Left kidney (tissue), 2 donors: Measurements from ENCODE around the gene RCAN3. TPM values are rescaled to one million over a fixed set of nuclear protein-coding genes. Genes with fewer than 3 reads are reported as not detected.
"Not testable (repeated sequence)": the region's sequence is repeated elsewhere in the genome, so short reads cannot be mapped to it uniquely, and the experiment has no call there.

ENCODE experiments used
- DNase-seq: peaks from one replicate; pipeline ENCODE4 v3.0.0-alpha.2; 2013
- polyA plus RNA-seq: library from polyadenylated mRNA; unstranded; fragments of 120-200 nt; gene quantifications from one replicate; pipeline ENCODE4 v1.2.1, GENCODE V29; 2013; ENCODE audit not compliant: insufficient read length

Gene RCAN3
- polyA plus RNA-seq, 1 donor, result 10.3 TPM

DNA sequence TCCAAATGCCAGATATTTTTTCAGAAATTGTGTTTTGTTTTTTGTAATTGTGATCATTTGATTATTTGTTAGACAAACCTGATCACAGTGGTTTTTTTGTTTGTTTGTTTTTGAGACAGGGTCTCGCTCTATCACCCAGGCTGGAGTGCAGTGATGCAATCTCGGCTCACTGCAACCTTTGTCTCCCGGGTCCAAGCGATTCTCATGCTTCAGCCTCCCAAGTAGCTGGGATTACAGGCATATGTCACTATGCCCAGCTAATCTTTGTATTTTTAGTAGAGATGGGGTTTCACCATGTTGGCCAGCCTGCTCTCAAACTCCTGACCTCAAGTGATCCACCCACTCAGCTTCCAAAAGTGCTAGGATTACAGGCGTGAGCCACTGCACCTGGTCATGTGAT, 46.6 kb downstream of the RCAN3 start:
- DNase-seq, result not testable (repeated sequence)

DNA sequence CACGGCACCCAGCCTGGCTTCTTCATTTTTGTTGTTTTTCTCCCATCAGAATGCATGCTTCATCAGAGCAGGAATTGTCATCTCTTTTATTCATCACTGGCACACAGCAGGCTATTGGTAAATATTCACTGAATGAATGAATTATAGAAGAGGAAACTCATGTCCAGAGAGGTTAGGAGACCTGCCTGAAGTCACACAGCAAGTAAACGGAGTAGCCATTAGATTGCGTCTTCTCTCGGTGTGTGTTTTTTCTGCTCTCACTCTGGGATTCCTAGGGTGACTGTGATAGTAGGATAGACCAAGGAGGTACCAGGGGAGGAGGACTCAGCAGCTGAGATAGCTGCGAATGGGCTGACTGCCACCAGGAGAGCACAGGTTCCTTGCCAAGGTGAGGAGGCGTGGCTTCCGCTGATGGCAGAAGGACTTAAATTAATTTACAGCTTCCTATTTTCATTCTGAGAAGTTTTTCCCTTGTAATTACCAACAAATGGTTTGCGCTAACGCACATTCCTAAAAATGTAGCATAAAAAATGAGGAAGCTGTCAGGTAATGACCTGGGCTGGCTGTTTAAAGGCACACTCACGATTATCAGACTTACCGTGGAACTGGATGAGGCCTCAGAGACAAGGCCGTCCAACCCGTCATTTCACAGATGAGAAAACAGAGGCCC, 48.8 kb downstream of the RCAN3 start:
- DNase-seq, result no peak

GRCh38 chr1:24551960-24552571, 49.4 kb downstream of the RCAN3 start:
- DNase-seq, result peak; percentile 70

DNA sequence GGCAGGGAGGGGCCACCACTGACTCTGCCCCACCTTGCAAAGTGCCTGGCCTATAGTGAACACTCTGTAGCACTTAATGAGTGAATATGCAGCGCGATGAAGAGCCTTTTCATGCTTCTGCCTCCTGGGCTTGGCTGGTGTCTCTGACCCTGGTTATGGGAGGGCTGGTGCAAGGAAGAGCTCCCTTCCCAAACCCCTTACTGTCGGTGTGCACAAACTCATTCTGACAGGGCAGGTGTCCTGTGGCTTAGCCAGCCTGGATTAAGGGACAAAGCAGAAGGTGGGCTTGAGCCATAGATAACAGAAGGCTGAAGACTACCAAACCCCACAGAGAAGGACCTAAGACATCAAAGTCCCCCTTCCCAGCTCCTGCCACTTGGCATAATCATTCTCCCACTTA, 51.3 kb downstream of the RCAN3 start:
- DNase-seq, result no peak

DNA sequence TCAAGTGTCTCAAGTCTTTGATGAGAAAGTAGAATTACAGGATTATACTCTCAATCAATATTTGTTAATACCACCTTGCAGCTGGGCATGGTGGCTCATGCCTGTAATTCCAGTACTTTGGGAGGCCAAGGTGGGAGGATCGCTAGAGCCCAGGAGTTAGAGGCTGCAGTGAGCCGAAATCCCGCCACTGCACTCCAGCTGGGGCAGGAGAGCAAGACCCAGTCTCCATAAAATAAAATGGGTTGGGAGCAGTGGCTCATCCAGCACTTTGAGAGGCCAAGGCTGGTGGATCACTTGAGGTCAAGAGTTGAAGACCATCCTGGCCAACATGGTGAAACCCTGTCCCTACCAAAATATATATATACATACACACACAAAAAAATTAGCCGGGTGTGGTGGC, 52.1 kb downstream of the RCAN3 start:
- DNase-seq, result no peak

- no peak for DNase-seq
These were observed 53.2 kb downstream of the RCAN3 start, which contains the start of gene NCMAP for GRCh38 chr1:24555591-24556413. TSS of gene NCMAP (plus strand) at chr1:24556087. CDS start at chr1:24595431, 39,344 bp downstream.

DNA sequence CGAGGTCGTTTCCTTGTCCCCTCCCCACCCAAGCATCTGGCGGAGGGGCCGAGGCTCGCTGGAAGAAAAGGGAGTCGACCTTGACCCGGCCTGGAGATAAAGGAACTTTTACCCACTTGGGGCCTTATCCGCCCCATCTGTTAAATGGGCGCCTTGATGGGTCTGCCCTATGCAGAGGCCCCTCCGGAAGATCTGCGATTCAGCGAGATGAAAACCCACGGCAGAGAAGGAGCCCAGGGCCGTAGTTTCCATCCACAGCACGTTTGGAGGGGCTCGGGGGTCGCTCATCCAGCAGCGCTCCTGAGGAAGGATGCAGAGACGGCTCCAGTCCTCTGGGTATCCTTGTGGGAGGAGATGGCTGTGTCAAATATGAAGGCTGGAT, 53.8 kb downstream of the RCAN3 start:
- DNase-seq, result no peak

DNA sequence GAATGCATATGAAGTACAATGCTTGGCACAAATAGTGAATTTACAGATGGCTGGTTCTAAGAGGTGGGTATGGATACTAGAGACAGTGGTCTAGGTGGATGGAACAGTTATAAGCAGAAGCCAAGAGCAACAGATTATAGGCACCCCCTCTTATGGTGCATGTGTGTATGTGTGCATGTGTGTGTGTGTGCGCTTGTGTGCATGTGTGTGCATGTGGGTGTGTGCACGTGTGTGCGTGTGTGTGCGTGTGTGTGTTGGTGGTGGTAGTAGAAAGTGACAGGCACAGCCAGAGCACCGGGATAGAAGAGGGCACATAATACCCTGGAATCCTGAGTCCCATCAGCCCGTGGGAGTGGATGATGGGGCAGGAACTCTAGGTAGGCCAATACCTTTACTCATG, 54.6 kb downstream of the RCAN3 start:
- DNase-seq, result no peak

- no peak for DNase-seq
These were observed 55.1 kb downstream of the RCAN3 start for GRCh38 chr1:24557711-24558131.

GRCh38 chr1:24558455-24558854, 55.8 kb downstream of the RCAN3 start:
- DNase-seq, result no peak

DNA sequence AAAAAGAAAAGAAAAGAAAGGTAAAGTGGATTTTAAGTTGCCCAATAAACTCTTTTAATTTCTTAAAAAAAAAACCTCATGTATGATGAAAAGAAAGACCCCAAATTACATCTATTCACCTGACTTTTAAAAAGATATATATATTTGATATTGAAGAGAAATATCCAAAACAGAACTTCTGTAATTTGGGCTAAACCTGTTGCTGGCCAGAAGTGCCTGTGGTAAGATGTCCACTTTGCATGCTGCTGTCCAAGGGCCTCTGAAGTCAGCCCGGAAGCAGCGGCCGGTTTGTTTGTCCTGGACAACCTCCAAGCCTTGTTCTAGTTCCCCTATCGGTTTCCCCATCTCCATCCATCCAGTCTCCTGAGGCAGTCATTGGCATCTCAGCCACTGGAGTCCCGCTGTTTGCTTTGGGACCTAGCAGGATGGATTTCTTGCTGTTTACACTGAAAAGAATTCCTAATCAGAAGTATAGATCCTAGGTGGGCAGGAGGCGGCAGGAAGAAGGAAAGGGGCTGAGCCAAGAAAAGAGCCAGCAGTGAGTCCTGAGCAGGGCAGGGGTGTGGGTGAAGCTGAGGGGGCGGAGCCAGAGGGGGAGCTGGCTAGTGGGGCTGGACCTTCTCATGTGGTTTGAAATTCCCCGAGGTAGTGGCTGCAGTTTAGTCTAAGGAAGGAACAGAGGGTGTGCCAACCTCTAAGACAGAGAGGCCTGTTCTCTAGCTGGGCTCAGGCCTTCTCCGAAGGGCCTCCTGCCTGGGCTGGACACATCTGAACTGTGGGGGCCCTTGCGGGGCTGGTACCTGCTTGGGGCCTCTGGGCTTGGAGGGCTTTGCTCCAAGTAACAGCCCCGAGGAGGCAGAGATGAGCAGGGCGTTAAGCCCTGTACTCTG, 56.5 kb downstream of the RCAN3 start:
- peak; percentile 68 for DNase-seq

DNA sequence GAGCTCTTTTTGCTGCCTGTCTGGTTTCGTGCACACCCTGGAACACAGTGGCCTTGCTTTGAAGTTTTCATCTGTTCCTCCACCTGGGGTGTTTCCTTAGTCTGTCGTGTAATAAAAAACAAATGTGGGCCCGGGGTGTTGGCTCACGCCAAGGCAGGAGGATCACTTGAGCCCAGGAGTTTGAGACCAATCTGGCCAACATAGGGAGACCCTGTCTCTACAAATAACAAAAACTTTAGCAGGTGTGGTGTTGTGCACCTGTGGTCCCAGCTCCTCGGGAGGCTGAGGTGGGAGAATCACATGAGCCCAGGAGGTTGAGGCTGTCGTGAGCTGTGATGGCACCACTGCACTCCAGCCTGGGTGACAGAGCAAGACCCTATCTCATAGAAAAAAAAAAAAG, 57.7 kb downstream of the RCAN3 start:
- DNase-seq, result no peak

GRCh38 chr1:24562625-24563024, 60.0 kb downstream of the RCAN3 start:
- peak; percentile 39 for DNase-seq

GRCh38 chr1:24564695-24565094, 62.1 kb downstream of the RCAN3 start:
- no peak for DNase-seq

DNA sequence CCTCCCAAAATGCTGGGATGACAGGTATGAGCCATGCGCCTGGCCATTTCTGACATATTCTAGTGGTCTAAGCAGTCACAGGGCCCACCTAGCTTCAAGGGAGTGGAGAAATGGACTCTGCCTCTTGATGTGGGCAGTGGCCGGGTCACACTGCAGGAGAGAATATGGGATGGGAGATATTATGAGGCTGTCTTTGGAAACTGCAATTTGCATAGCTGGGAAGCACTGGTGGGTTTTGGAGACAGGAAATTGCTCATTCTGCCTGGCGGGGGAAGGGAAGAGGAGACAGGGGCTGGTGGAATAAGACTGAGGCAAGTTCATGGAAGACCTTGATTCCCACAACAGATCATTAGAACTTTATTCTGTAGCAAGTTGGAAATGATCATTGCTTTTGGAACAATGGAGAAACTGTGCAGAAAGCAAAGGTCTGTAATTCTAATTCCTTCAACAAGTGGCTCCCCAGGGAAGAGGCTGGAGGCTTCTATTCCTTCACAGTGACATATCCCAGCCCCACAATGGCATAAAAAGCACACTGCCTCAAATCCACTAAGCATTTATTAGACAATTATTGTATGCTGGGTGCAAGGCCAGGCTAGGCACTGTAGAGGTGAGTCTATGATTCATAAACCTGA, 63.7 kb downstream of the RCAN3 start:
- DNase-seq, result no peak

DNA sequence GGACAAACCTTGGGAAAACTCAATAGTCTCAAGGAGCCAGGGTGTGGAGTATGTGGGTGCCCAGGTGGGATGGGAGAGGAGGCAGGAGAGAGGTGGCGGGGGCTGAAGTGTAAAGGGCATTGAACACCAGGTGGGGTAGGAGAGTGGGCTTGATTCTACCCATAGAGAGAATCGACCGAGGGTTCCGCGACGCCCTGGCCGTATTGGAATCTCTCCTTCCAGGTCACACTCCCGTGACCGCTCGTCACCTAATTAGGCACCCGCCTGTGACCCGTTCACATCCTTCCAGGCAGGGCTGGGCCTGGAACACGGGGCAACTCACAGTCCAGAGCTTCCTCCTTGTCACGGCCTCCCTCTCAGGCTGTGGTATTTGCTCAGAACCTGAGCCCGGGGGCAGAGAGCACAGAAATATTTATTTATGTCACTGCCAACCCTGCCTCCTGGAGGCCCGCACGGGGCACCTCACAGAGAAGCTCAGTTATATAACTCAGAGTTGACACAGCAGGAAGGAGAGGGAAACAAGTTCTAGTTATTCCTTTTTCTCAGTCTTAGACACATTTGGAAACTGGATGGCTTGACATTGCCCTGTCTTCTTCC, 65.3 kb downstream of the RCAN3 start:
- peak; percentile 37 for DNase-seq

DNA sequence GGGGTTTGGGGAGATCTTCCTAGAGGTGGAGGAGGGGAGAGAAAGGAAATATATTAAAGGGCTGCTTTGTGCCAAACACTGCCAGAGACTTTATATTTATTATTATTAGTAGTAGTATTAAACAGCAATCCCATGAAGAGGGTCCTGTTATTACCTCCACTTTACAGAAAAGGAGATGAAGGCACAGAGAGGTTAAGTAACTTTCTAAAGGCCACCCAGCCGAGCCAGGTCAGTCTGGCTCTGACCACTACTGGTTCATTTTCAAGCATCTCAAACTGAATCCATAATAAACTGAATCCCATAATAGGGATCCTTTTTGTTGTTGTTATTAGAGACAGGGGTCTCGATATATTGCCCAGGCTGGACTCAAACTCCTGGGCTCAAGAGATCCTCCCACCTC, 65.8 kb downstream of the RCAN3 start:
- DNase-seq, result no peak

DNA sequence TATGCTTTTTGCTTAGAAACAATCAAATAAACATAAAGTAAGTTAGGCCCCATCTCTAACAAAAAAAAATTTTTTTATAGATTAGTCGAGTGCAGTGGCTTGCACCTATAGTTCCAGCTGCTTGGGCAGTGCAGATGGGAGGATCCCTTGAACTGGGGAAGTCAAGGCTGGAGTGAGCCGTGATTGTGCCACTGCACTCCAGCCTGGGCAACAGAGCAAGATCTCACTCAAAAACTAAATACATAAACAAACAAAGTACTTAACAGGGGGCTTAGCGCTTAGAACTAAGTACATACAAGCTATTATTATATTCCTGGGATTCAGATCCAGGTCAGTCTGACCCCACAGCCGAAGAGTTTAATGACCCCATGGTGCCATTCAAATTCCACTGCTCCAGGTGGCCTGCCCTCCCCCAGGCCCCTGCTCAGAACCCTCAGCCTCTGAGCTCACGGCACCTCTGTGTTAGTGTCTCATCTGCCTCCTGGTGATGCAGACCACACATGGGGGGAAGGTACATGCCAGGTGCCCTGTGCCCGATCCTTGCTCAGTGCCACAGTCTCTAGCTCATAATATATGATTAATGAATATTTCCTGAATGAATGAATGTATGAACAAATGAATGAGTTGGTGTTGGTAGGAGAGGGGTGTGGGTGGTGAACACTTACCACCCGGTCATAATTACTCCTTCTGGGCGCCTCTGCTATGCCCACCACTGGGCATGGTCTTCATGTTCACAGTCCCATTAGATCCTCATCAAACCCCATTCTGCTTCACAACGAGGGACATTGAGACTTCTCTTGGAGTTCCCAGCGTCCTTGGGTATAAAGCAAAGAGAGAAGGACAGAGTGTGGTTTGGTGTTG, 67.9 kb downstream of the RCAN3 start:
- DNase-seq, result no peak

GRCh38 chr1:24572301-24572700, 69.7 kb downstream of the RCAN3 start:
- DNase-seq, result no peak

- DNase-seq, result no peak
These were observed 73.4 kb downstream of the RCAN3 start for GRCh38 chr1:24575905-24576587.
